T-helper 2 cell treated with Interferon-gamma antibody and Interleukin-4, amounts not matched to agents 5 μg/mL and 100 μg/mL, for 36 hours (primary cell): ENCODE results near the gene SRPK2.
"Not testable (repeated sequence)": the region's sequence is repeated elsewhere in the genome, so short reads cannot be mapped to it uniquely, and the experiment has no call there.

ENCODE experiments used
- DNase-seq: peaks from one replicate; pipeline ENCODE4 v3.0.0; 2021; ENCODE audit warnings: low spot score
- H3K27ac Mint-ChIP-seq: one replicate; pipeline ENCODE4 v1.8.0; 2021; ENCODE audit warnings: mild to moderate bottlenecking, mixed read lengths
- H3K27me3 Mint-ChIP-seq: one replicate; pipeline ENCODE4 v1.8.0; 2021; ENCODE audit warnings: low read depth, mixed read lengths
- H3K36me3 Mint-ChIP-seq: one replicate; pipeline ENCODE4 v1.8.0; 2021; ENCODE audit warnings: low read depth, mixed read lengths
- H3K4me1 Mint-ChIP-seq: one replicate; pipeline ENCODE4 v1.8.0; 2021; ENCODE audit warnings: low read depth, mixed read lengths
- H3K4me3 Mint-ChIP-seq: one replicate; pipeline ENCODE4 v1.8.0; 2022; ENCODE audit warnings: mild to moderate bottlenecking, moderate library complexity, mixed read lengths
- H3K9me3 Mint-ChIP-seq: one replicate; pipeline ENCODE4 v1.8.0; 2021; ENCODE audit warnings: mixed read lengths

SRPK2 gene

GRCh38 chr7:105268511-105269392 is 120.0 kb downstream of the SRPK2 start:
- H3K27me3 Mint-ChIP-seq: no peaks in the 10 kb centered on the region
- peak overlapping the region; percentile 71 for H3K27ac Mint-ChIP-seq
- H3K9me3 Mint-ChIP-seq: no peaks in the 10 kb centered on the region
- no peak for DNase-seq
- peaks cover 3% of the 10 kb centered on the region for H3K36me3 Mint-ChIP-seq
- H3K4me3 Mint-ChIP-seq: peak overlapping the region; percentile 80
- peaks cover 29% of the 10 kb centered on the region for H3K4me1 Mint-ChIP-seq

- H3K36me3 Mint-ChIP-seq: peaks cover 3% of the 10 kb centered on the region
- H3K27me3 Mint-ChIP-seq: no peaks in the 10 kb centered on the region
- H3K9me3 Mint-ChIP-seq: no peaks in the 10 kb centered on the region
- H3K4me1 Mint-ChIP-seq: peaks cover 29% of the 10 kb centered on the region
- peak overlapping the region; percentile 80 for H3K4me3 Mint-ChIP-seq
- no peak overlapping the region for H3K27ac Mint-ChIP-seq
- DNase-seq: no peak
These were observed 120.7 kb downstream of the SRPK2 start for GRCh38 chr7:105268056-105268455.

GRCh38 chr7:105267244-105267643 is 121.5 kb downstream of the SRPK2 start:
- no peaks in the 10 kb centered on the region for H3K9me3 Mint-ChIP-seq
- peak overlapping the region; percentile 64 for H3K27ac Mint-ChIP-seq
- peaks cover 3% of the 10 kb centered on the region for H3K36me3 Mint-ChIP-seq
- no peak for DNase-seq
- peaks cover 29% of the 10 kb centered on the region for H3K4me1 Mint-ChIP-seq
- H3K4me3 Mint-ChIP-seq: peak overlapping the region; percentile 85
- no peaks in the 10 kb centered on the region for H3K27me3 Mint-ChIP-seq

- H3K4me3 Mint-ChIP-seq: no peak overlapping the region
- peaks cover 9% of the 10 kb centered on the region for H3K9me3 Mint-ChIP-seq
- no peak for DNase-seq
- H3K4me1 Mint-ChIP-seq: peaks cover 30% of the 10 kb centered on the region
- H3K36me3 Mint-ChIP-seq: peaks cover 16% of the 10 kb centered on the region
- H3K27me3 Mint-ChIP-seq: no peaks in the 10 kb centered on the region
- no peak overlapping the region for H3K27ac Mint-ChIP-seq
These were observed 124.0 kb downstream of the SRPK2 start for GRCh38 chr7:105264707-105265106.

GRCh38 chr7:105261689-105262088 is 127.0 kb downstream of the SRPK2 start:
- peaks cover 37% of the 10 kb centered on the region for H3K4me1 Mint-ChIP-seq
- no peaks in the 10 kb centered on the region for H3K27me3 Mint-ChIP-seq
- H3K27ac Mint-ChIP-seq: no peak overlapping the region
- no peak for DNase-seq
- H3K9me3 Mint-ChIP-seq: peaks cover 16% of the 10 kb centered on the region
- H3K4me3 Mint-ChIP-seq: no peak overlapping the region
- H3K36me3 Mint-ChIP-seq: peaks cover 23% of the 10 kb centered on the region

- DNase-seq, H3K4me3 Mint-ChIP-seq, H3K27ac Mint-ChIP-seq, H3K27me3 Mint-ChIP-seq: not testable (repeated sequence)
- H3K36me3 Mint-ChIP-seq: peaks cover 24% of the 10 kb centered on the region
- H3K4me1 Mint-ChIP-seq: peaks cover 32% of the 10 kb centered on the region
- H3K9me3 Mint-ChIP-seq: peaks cover 16% of the 10 kb centered on the region
These were observed 128.4 kb downstream of the SRPK2 start for GRCh38 chr7:105260201-105260871.

GRCh38 chr7:105258919-105259318 is 129.8 kb downstream of the SRPK2 start:
- Mint-ChIP-seq H3K4me1 (peaks cover 29% of the 10 kb centered on the region), H3K36me3 (peaks cover 26% of the 10 kb centered on the region), H3K9me3 (peaks cover 16% of the 10 kb centered on the region)
- not testable (repeated sequence) for DNase-seq, H3K27me3 Mint-ChIP-seq, H3K4me3 Mint-ChIP-seq, H3K27ac Mint-ChIP-seq

GRCh38 chr7:105257338-105257737 is 131.4 kb downstream of the SRPK2 start:
- Mint-ChIP-seq H3K27ac (peak overlapping the region; percentile 64), H3K27me3 (no peaks in the 10 kb centered on the region), H3K9me3 (peaks cover 16% of the 10 kb centered on the region), H3K4me1 (peaks cover 32% of the 10 kb centered on the region), H3K36me3 (peaks cover 26% of the 10 kb centered on the region), H3K4me3 (peak overlapping the region; percentile 52)
- DNase-seq: no peak

GRCh38 chr7:105256761-105257231 is 131.9 kb downstream of the SRPK2 start:
- H3K27ac Mint-ChIP-seq: no peak overlapping the region
- H3K4me3 Mint-ChIP-seq: no peak overlapping the region
- H3K9me3 Mint-ChIP-seq: peaks cover 16% of the 10 kb centered on the region
- no peaks in the 10 kb centered on the region for H3K27me3 Mint-ChIP-seq
- peaks cover 26% of the 10 kb centered on the region for H3K36me3 Mint-ChIP-seq
- peaks cover 35% of the 10 kb centered on the region for H3K4me1 Mint-ChIP-seq
- DNase-seq: no peak

GRCh38 chr7:105250706-105251105 is 138.0 kb downstream of the SRPK2 start:
- Mint-ChIP-seq H3K27ac (no peak overlapping the region), H3K4me3 (no peak overlapping the region)

GRCh38 chr7:105250239-105250638 is 138.5 kb downstream of the SRPK2 start:
- no peaks in the 10 kb centered on the region for H3K27me3 Mint-ChIP-seq
- no peak overlapping the region for H3K4me3 Mint-ChIP-seq
- no peak for DNase-seq
- no peak overlapping the region for H3K27ac Mint-ChIP-seq
- H3K9me3 Mint-ChIP-seq: no peaks in the 10 kb centered on the region
- peaks cover 14% of the 10 kb centered on the region for H3K4me1 Mint-ChIP-seq
- peaks cover 1% of the 10 kb centered on the region for H3K36me3 Mint-ChIP-seq

More at GRCh38 chr7:105250706-105251105, 138.0 kb downstream of the SRPK2 start:
- no peaks in the 10 kb centered on the region for H3K9me3 Mint-ChIP-seq
- no peak for DNase-seq
- H3K27me3 Mint-ChIP-seq: no peaks in the 10 kb centered on the region
- peaks cover 14% of the 10 kb centered on the region for H3K4me1 Mint-ChIP-seq
- H3K36me3 Mint-ChIP-seq: peaks cover 3% of the 10 kb centered on the region

GRCh38 chr7:105249216-105249615 is 139.5 kb downstream of the SRPK2 start:
- Mint-ChIP-seq H3K36me3 (no peaks in the 10 kb centered on the region), H3K9me3 (no peaks in the 10 kb centered on the region), H3K4me3 (no peak overlapping the region), H3K27me3 (no peaks in the 10 kb centered on the region), H3K4me1 (peaks cover 12% of the 10 kb centered on the region), H3K27ac (no peak overlapping the region)
- no peak for DNase-seq

GRCh38 chr7:105246679-105247078 is 142.0 kb downstream of the SRPK2 start:
- H3K4me1 Mint-ChIP-seq: peaks cover 4% of the 10 kb centered on the region

GRCh38 chr7:105246256-105246655 is 142.5 kb downstream of the SRPK2 start:
- Mint-ChIP-seq H3K4me3 (no peak overlapping the region), H3K27me3 (no peaks in the 10 kb centered on the region), H3K9me3 (no peaks in the 10 kb centered on the region), H3K27ac (no peak overlapping the region), H3K4me1 (peaks cover 5% of the 10 kb centered on the region), H3K36me3 (no peaks in the 10 kb centered on the region)
- no peak for DNase-seq

More at GRCh38 chr7:105246679-105247078, 142.0 kb downstream of the SRPK2 start:
- Mint-ChIP-seq H3K36me3 (no peaks in the 10 kb centered on the region), H3K9me3 (no peaks in the 10 kb centered on the region), H3K27me3 (no peaks in the 10 kb centered on the region), H3K4me3 (no peak overlapping the region), H3K27ac (no peak overlapping the region)
- no peak for DNase-seq
